Tibial nerve (tissue), 4 donors: ENCODE measurements around the gene KIF13A. TPM values are rescaled to one million over a fixed set of nuclear protein-coding genes. Genes with fewer than 3 reads are reported as not detected.

Experiments
- DNase-seq, 2 donors: peaks; one replicate each; pipeline ENCODE4 v3.0.0-alpha.2; 2019; ENCODE audit warnings: low spot score in 2 of 2
- H3K27ac ChIP-seq, 4 donors: fragments of 200-600 bp; sonication (generic) in 3 of 4; one replicate each; pipeline ENCODE4 v1.5.1; 2017 to 2019; ENCODE audit warnings: mild to moderate bottlenecking in 1 of 4
- H3K27me3 ChIP-seq, 2 donors: fragments of 200-600 bp; sonication (generic) in 1 of 2; one replicate each; pipeline versions ENCODE4 v1.5.1 to v1.6.0; 2017 to 2019
- H3K36me3 ChIP-seq, 3 donors: fragments of 200-600 bp; sonication (generic); one replicate each; pipeline ENCODE4 v1.5.1; 2018 to 2019
- H3K4me1 ChIP-seq, 4 donors: fragments of 200-600 bp; sonication (generic) in 3 of 4; one replicate each; pipeline ENCODE4 v1.5.1; 2017 to 2019
- H3K4me3 ChIP-seq, 4 donors: fragments of 200-600 bp; sonication (generic) in 3 of 4; one replicate each; pipeline ENCODE4 v1.5.1; 2017 to 2019; ENCODE audit warnings: mild to moderate bottlenecking in 1 of 4, moderate library complexity in 1 of 4
- H3K9me3 ChIP-seq, 4 donors: fragments of 200-600 bp; sonication (generic) in 3 of 4; one replicate each; pipeline ENCODE4 v1.5.1; 2017 to 2019
- CTCF ChIP-seq, 5 experiments: fragments of 200-600 bp in 3 of 5; fragments of 450-650 bp in 2 of 5; sonication (generic) in 3 of 5; IDR thresholded peaks; one replicate each; pipeline ENCODE4 v1.5.1; 2016 to 2019; ENCODE audit warnings: antibody characterized with exemption in 5 of 5, mild to moderate bottlenecking in 3 of 5, moderate library complexity in 2 of 5
- EP300 ChIP-seq, 2 donors: sonication (generic); formaldehyde crosslinking; IDR thresholded peaks; one replicate each; pipeline ENCODE4 v1.6.1; 2017; ENCODE audit warnings: antibody characterized with exemption in 2 of 2, mild to moderate bottlenecking in 1 of 2
- POLR2A ChIP-seq, 2 donors: fragments of 450-650 bp; IDR thresholded peaks; one replicate each; pipeline ENCODE4 v1.6.1; 2017; ENCODE audit warnings: antibody characterized with exemption in 2 of 2, mild to moderate bottlenecking in 2 of 2, moderate library complexity in 2 of 2
- WGBS, 2 donors: methylation state at CpG; one replicate each; pipeline ENCODE4 v1.1.5; 2018; 5-methylcytosine and 5-hydroxymethylcytosine counted together
- total RNA-seq, 4 donors: library from RNA; depleted of rRNA; stranded (reverse); fragments of >200 nt; gene quantifications; one replicate each; pipeline ENCODE4 v1.1.0, GENCODE V29; 2016

KIF13A gene
- total RNA-seq, 4 donors from 2014 or later, result 31.8 to 71.9 (median 48.0) TPM

- H3K9me3 ChIP-seq, result peaks cover 0 to 4% (median 0%) of the 10 kb centered on the region in 4 donors
- peaks cover 0 to 37% (median 2%) of the 10 kb centered on the region in 4 donors for H3K4me1 ChIP-seq
- no peak for DNase-seq
- peaks cover 0 to 15% (median 0%) of the 10 kb centered on the region in 3 donors for H3K36me3 ChIP-seq
- H3K27ac ChIP-seq, result no peak overlapping the region
- no peak for TF ChIP-seq EP300 (IDR thresholded peaks at IDR 0.05)
- no peak for TF ChIP-seq CTCF (IDR thresholded peaks at IDR 0.05)
- no peaks in the 10 kb centered on the region for H3K27me3 ChIP-seq
- H3K4me3 ChIP-seq, result no peak overlapping the region
These were observed 85.9 kb downstream of the KIF13A start for GRCh38 chr6:17901493-17901892.

GRCh38 chr6:17900011-17900410 lies 87.4 kb downstream of the KIF13A start:
- no peak overlapping the region for H3K4me3 ChIP-seq
- TF ChIP-seq EP300 (IDR thresholded peaks at IDR 0.05), result no peak
- no peak for TF ChIP-seq CTCF (IDR thresholded peaks at IDR 0.05)
- TF ChIP-seq POLR2A (IDR thresholded peaks at IDR 0.05), result no peak
- peaks cover 0 to 23% (median 2%) of the 10 kb centered on the region in 4 donors for H3K4me1 ChIP-seq
- no peaks in the 10 kb centered on the region for H3K27me3 ChIP-seq
- WGBS, 2 donors, result 57 to 59% methylated on average over 2 of the region's 2 CpGs
- H3K27ac ChIP-seq, result no peak overlapping the region
- DNase-seq, result no peak
- H3K9me3 ChIP-seq, result peaks cover 0 to 17% (median 5%) of the 10 kb centered on the region in 4 donors
- H3K36me3 ChIP-seq, result peaks cover 0 to 30% (median 0%) of the 10 kb centered on the region in 3 donors

GRCh38 chr6:17899491-17899890 lies 87.9 kb downstream of the KIF13A start:
- Histone ChIP-seq H3K36me3 (peaks cover 0 to 35% (median 0%) of the 10 kb centered on the region in 3 donors), H3K4me1 (peaks cover 0 to 19% (median 2%) of the 10 kb centered on the region in 4 donors), H3K27ac (no peak overlapping the region), H3K4me3 (no peak overlapping the region), H3K27me3 (no peaks in the 10 kb centered on the region), H3K9me3 (peaks cover 0 to 22% (median 8%) of the 10 kb centered on the region in 4 donors)
- 88 to 92% methylated on average over 4 of the region's 4 CpGs for WGBS, 2 donors
- no peak for DNase-seq
- no peak for TF ChIP-seq POLR2A (IDR thresholded peaks at IDR 0.05)
- TF ChIP-seq CTCF (IDR thresholded peaks at IDR 0.05), result no peak
- TF ChIP-seq EP300 (IDR thresholded peaks at IDR 0.05), result no peak

- peaks cover 0 to 29% (median 10%) of the 10 kb centered on the region in 4 donors for H3K9me3 ChIP-seq
- H3K27ac ChIP-seq, result no peak overlapping the region
- peaks cover 0 to 53% (median 0%) of the 10 kb centered on the region in 3 donors for H3K36me3 ChIP-seq
- no peaks in the 10 kb centered on the region for H3K27me3 ChIP-seq
- no peak for DNase-seq
- H3K4me1 ChIP-seq, result peaks cover 0 to 6% (median under 1%) of the 10 kb centered on the region in 4 donors
- WGBS, 2 donors, result 87 to 94% methylated on average over 1 of the region's 1 CpG
- TF ChIP-seq CTCF (IDR thresholded peaks at IDR 0.05) (no peak), POLR2A (IDR thresholded peaks at IDR 0.05) (no peak), EP300 (IDR thresholded peaks at IDR 0.05) (no peak)
- no peak overlapping the region for H3K4me3 ChIP-seq
These were observed 89.8 kb downstream of the KIF13A start for GRCh38 chr6:17897681-17898080.

- H3K27ac ChIP-seq, result no peak overlapping the region
- H3K4me3 ChIP-seq, result no peak overlapping the region
- no peak for TF ChIP-seq CTCF (IDR thresholded peaks at IDR 0.05)
- TF ChIP-seq EP300 (IDR thresholded peaks at IDR 0.05), result no peak
- no peak for TF ChIP-seq POLR2A (IDR thresholded peaks at IDR 0.05)
- H3K9me3 ChIP-seq, result peaks cover 0 to 29% (median 10%) of the 10 kb centered on the region in 4 donors
- no peaks in the 10 kb centered on the region for H3K27me3 ChIP-seq
- no peaks in the 10 kb centered on the region for H3K4me1 ChIP-seq
- H3K36me3 ChIP-seq, result peaks cover 0 to 64% (median 0%) of the 10 kb centered on the region in 3 donors
- DNase-seq, result no peak
- WGBS, 2 donors, result 100% methylated on average over 1 of the region's 1 CpG
These were observed 92.5 kb downstream of the KIF13A start for GRCh38 chr6:17894905-17895304.
